Medulla oblongata (tissue), 1 donor: ENCODE results near the gene CDPF1.
"Not testable (repeated sequence)": the region's sequence is repeated elsewhere in the genome, so short reads cannot be mapped to it uniquely, and the experiment has no call there.

Experiments used
- DNase-seq: peaks from one replicate; pipeline ENCODE4 v3.0.0-alpha.2; 2015; ENCODE audit errors: extremely low spot score

The CDPF1 gene

GRCh38 chr22:46281866-46282678 is 32.0 kb upstream of the CDPF1 start:
- no peak for DNase-seq

- peak; percentile 85 for DNase-seq
Observed at GRCh38 chr22:46280999-46281623, 31.0 kb upstream of the CDPF1 start.

GRCh38 chr22:46280063-46280817 is 30.1 kb upstream of the CDPF1 start:
- no peak for DNase-seq

- no peak for DNase-seq
Observed at GRCh38 chr22:46278656-46279645, 28.9 kb upstream of the CDPF1 start.

- DNase-seq: no peak
Observed at GRCh38 chr22:46276563-46276962, 26.5 kb upstream of the CDPF1 start.

- no peak for DNase-seq
Observed at GRCh38 chr22:46275455-46276122, 25.5 kb upstream of the CDPF1 start.

GRCh38 chr22:46274381-46274780 is 24.3 kb upstream of the CDPF1 start:
- no peak for DNase-seq

DNA sequence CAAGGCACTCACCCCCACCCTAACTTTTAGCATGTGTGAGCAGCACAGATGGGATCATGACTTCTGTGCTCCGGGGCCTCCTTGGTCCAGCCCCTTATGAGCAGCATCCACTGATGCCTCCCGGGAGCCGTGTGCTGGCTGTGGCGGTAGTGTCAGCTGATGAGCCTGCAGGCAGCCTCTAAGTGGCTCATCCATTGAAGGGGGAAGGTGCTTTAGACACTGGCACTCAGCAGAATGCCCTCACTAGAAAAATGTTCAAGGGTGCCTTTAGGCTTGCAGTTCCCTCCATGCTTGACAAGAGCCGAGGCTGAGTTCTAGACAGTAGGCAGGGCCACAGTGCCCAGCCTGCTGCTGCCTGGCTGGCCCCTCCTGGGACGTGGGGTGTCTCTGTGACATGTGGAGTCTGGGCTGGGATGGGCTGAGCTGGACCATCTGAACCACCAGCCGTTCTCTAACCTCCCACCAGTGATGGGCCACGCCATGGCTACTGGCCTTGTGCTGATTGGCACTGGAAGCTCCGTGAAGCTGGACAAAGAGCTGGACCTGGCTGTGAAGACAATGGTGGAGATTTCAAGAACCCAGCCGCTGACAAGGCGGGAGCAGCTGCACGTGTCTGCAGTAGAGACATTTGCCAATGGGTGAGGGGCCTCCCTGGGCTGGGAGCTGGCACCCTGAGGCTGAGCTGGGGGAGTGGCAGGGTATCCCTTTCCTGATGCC is 23.5 kb upstream of the CDPF1 start:
- DNase-seq: no peak

- no peak for DNase-seq
Observed at GRCh38 chr22:46272762-46273431, 22.8 kb upstream of the CDPF1 start.

DNA sequence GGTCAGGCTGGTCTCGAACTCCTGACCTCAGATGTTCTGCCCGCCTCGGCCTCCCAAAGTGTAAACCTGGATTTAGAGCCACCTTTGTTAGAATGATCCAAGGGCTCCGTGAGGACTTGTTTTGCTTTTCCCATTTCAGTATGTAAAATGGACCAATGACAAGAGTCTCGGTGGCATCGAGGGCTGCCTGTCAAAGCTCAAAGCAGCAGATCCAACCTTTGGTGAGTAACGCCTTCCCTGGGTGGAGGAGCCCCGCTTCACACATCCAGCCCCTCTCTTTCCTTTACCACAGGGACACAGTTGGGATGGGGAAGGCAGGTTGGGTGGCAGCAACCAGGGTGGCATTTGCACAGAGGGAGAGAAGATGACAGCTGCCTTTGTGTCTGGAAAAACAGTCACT is 22.1 kb upstream of the CDPF1 start:
- no peak for DNase-seq

GRCh38 chr22:46269564-46269963 is 19.5 kb upstream of the CDPF1 start:
- no peak for DNase-seq

DNA sequence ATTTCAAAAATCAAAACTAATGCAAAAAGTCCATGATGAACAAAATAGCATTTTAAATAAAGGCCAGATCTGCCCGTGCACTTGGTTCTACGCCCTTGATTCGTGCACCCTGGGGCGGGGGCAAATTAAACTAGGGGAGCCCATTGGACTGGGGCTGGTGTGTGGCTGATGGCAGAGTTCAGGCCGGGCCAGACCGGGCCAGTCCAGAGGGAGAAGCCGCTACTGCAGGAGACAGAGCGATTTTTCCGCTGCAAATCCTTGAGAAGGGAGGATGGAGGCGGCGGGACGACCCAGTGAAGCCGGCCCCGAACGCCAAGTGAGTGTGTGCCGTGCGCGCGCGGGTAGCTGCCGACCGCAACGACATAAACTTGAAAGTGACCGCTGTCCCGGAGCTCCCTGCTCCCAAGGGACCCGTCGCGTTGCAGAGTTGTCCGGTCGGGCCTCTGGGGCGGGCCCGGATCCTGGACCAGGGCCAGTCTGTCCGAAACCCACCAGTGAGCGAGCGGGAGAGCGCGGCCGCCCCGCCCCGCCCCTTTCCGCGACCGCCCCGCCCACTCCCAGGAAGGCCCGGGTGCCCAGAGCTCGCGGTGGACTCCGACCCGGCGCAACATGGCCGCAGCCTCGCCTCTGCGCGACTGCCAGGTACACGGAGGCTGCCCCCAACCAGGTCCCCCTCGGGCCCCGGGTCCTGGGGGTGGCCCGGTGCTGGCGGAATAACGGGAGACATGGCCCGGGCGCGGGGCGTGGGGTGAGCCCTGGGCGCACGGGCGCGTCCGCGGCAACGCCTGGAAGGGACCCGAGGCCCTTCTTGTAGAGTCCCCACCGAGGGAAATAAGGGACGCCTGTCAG is 17.6 kb upstream of the CDPF1 start, which contains the start of gene TTC38:
TSS of gene TTC38 (plus strand) at position 578 of the 849 bp plus-strand sequence. CDS start at position 610, 32 bp downstream.
- peak; percentile 88 for DNase-seq

- not testable (repeated sequence) for DNase-seq
Observed at GRCh38 chr22:46265627-46266026, 15.5 kb upstream of the CDPF1 start.

DNA sequence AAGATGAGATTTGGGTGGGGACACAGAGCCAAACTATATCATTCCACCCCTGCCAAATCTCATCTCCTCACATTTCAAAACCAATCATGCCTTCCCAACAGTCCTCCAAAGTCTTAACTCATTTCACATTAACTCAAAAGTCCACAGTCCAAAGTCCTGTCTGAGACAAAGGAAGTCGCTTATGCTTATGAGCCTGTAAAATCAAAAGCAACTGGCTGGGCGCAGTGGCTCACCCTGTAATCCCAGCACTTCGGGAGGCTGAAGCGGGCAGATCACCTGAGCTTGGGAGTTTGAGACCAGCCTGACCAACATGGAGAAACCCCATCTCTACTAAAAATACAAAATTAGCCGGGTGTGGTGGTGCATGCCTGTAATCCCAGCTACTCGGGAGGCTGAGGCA is 14.4 kb upstream of the CDPF1 start:
- DNase-seq: not testable (repeated sequence)

- no peak for DNase-seq
Observed at GRCh38 chr22:46263216-46263590, 13.1 kb upstream of the CDPF1 start, which contains the start of gene PKDREJ. Gene PKDREJ, minus strand, starts transcription at chr22:46263343. Its CDS starts 21 bp downstream, at chr22:46263322.

DNA sequence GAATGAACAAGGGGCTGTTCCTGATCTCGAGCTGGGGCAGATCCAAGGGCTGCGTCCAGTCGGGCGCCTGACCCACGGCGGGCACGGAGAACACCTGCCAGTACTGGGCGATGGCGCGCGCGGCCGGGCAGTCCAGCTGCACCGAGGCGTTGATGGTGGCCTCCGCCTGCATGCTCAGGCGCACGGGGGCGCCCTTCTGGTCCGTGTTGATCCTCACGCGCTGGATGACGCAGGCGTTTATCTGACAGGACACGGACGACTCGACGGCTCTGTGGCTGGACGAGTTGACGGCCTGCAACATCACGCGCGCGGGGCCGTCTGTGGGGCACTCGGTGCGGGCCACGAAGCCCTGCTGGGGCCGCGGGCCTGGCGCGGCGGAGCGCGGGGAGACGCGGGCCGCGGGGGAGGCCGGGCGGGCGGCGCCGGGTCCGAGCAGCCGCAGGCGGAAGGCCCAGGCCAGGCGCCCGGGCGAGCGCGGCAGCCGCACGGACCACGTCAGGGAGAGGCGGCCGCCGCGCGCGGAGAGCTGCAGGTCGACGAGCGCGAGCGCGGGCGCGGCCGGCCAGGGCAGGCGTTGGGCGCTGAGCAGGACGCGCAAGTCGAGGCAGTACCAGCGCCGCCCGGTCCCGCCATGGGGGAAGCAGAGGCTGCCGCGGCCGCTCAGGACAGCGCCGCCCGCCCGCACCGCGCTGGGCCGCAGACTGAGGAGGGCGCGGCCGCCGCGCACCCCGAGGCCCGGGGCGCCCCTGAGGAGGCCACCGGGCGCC is 12.5 kb upstream of the CDPF1 start:
- DNase-seq: peak; percentile 35

DNA sequence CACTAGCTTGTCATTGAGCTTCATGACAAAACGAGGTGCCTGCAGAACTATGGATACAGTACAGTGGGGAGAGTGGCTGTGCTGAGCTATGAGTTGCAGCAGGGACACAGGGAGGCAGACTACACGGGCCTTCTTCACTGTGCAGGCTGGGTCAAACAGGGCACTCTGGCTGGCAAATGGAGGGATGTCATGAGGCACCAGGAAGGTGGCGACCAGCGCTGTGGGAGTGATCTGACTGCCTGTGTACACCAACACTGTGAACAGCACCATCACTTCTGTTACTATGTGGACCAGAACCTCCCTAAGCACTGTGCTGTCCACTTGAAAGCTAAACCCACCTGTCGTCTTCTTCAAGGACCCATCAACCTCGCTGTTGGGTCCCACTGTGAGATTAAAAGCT is 9.9 kb upstream of the CDPF1 start:
- DNase-seq: no peak

- no peak for DNase-seq
Observed at GRCh38 chr22:46259374-46259773, 9.3 kb upstream of the CDPF1 start.
